K562 (cell line): Measurements from ENCODE around the gene LIPM. TPM values are rescaled to one million over a fixed set of nuclear protein-coding genes. Genes with fewer than 3 reads are reported as not detected.

Source experiments
- ATAC-seq: fragments of 200-7000 bp; cut with Tn5 transposase; 3 replicates; pipeline ENCODE4 v1.9.1; 2020; ENCODE audit warnings: moderate library complexity
- BruUV-seq: library from RNA; stranded (reverse); fragments of 400-500 nt; replicated peaks from 2 replicates; lab custom pipeline; 2021; lab: Mats Ljungman, UMichigan
- CTCF ChIA-PET: fragments of 300-600 bp; formaldehyde crosslinking; extraction: SDS; loops from one replicate; lab custom pipeline; 2021; ENCODE audit warnings: low intra/inter-chr PET ratio; lab: Yijun Ruan, JAX
- POLR2A ChIA-PET: fragments of 300-600, 350-650 bp; sonication (Branson Sonifier 250); formaldehyde crosslinking; extraction: SDS; loops from one replicate; lab custom pipeline; 2021; ENCODE audit warnings: antibody characterized with exemption, inconsistent platforms; lab: Yijun Ruan, JAX
- DNase-seq, 4 experiments: peaks; one replicate each; pipeline versions ENCODE4 v3.0.0 to v3.0.0-alpha.2; 2011 to 2018; ENCODE audit warnings: low spot score in 3 of 4, mixed read lengths in 3 of 4; ENCODE audit errors: extremely low read depth in 1 of 4
- FAIRE-seq: peaks from 2 replicates; lab custom pipeline; 2011; peaks lifted over from hg19 to GRCh38; lab: Jason Lieb, UNC
- H2AFZ ChIP-seq: 2 replicates; pipeline ENCODE4 v1.6.0; 2011; ENCODE audit warnings: low read depth, low read length, control low read depth, inconsistent platforms
- H3K27ac ChIP-seq: fragments of 200-600 bp; 3 replicates; pipeline ENCODE4 v1.8.0; 2011; ENCODE audit warnings: low read depth, mild to moderate bottlenecking, control low read depth, inconsistent platforms, low read length, moderate library complexity, mixed read lengths; ENCODE audit errors: extremely low read depth
- H3K27me3 ChIP-seq, 2 experiments: fragments of 300-600 bp in 1 of 2; 2 replicates in 1 of 2; 3 replicates in 1 of 2; pipeline versions ENCODE4 v1.6.0 to v1.8.0; 2011; ENCODE audit warnings: inconsistent platforms in 2 of 2, low read length in 2 of 2, mild to moderate bottlenecking in 1 of 2, mixed read lengths in 1 of 2, moderate library complexity in 1 of 2; ENCODE audit not compliant: control insufficient read depth in 2 of 2, insufficient read depth in 2 of 2
- H3K36me3 ChIP-seq: fragments of 300-600 bp; 3 replicates; pipeline ENCODE4 v1.8.0; 2011; ENCODE audit warnings: mild to moderate bottlenecking, low read length, inconsistent platforms; ENCODE audit not compliant: control insufficient read depth, insufficient read depth
- H3K4me1 ChIP-seq, 2 experiments: fragments of 200-600 bp in 1 of 2; replicated peaks in 1 of 2; 2 replicates in 1 of 2; 3 replicates in 1 of 2; pipeline versions ENCODE4 v1.5.1 to v1.8.0; 2011; ENCODE audit warnings: inconsistent platforms in 2 of 2, low read length in 2 of 2, mild to moderate bottlenecking in 1 of 2, mixed read lengths in 1 of 2, moderate library complexity in 1 of 2; ENCODE audit not compliant: control insufficient read depth in 2 of 2, insufficient read depth in 2 of 2
- H3K4me2 ChIP-seq: 2 replicates; pipeline ENCODE4 v1.6.1; 2011; ENCODE audit warnings: low read length, control low read depth, inconsistent platforms, mixed read lengths; ENCODE audit not compliant: insufficient read depth
- H3K4me3 ChIP-seq: fragments of 200-600 bp; sonication (generic), shearing (Covaris generic); 2 replicates; pipeline ENCODE4 v1.5.1; 2016; ENCODE audit warnings: control low read depth, inconsistent platforms
- H3K79me2 ChIP-seq: fragments of 200-600 bp; 3 replicates; pipeline ENCODE4 v1.8.0; 2011; ENCODE audit warnings: low read length, inconsistent platforms; ENCODE audit not compliant: control insufficient read depth, insufficient read depth
- H3K9ac ChIP-seq, 2 experiments: 2 replicates each; pipeline versions ENCODE4 v1.6.0 to v1.6.1; 2011; ENCODE audit warnings: low read depth in 2 of 2, low read length in 2 of 2, control low read depth in 1 of 2, inconsistent platforms in 1 of 2, mild to moderate bottlenecking in 1 of 2, mixed read lengths in 1 of 2; ENCODE audit not compliant: insufficient read depth in 1 of 2
- H3K9me1 ChIP-seq: one replicate; pipeline ENCODE4 v1.6.0; 2011; ENCODE audit warnings: inconsistent platforms, mild to moderate bottlenecking, low read length, moderate library complexity; ENCODE audit not compliant: control insufficient read depth, insufficient read depth
- H3K9me3 ChIP-seq: replicated peaks from 2 replicates; pipeline ENCODE4 v1.5.1; 2011; ENCODE audit warnings: low read depth, low read length, inconsistent platforms; ENCODE audit not compliant: control insufficient read depth, insufficient read depth
- H4K20me1 ChIP-seq: replicated peaks from 2 replicates; pipeline ENCODE4 v1.6.1; 2011; ENCODE audit warnings: low read length, inconsistent platforms, mixed read lengths; ENCODE audit not compliant: control insufficient read depth, insufficient read depth
- ARID2 ChIP-seq: fragments of 450-650 bp; IDR thresholded peaks from 2 replicates; pipeline ENCODE4 v1.6.1; 2017; ENCODE audit warnings: antibody characterized with exemption, mild to moderate bottlenecking
- ATF1 ChIP-seq, 2 experiments: fragments of 450-650 bp in 1 of 2; IDR thresholded peaks; 2 replicates each; pipeline ENCODE4 v1.6.1; 2016; ENCODE audit warnings: missing compliant biosample characterization in 1 of 2, missing genetic modification characterization in 1 of 2
- BACH1 ChIP-seq: fragments of 200-800 bp; sonication (Bioruptor generic); IDR thresholded peaks from 2 replicates; pipeline ENCODE4 v1.6.1; 2016; ENCODE audit warnings: missing genetic modification characterization, missing compliant biosample characterization
- KHSRP ChIP-seq: fragments of 450-650 bp; IDR thresholded peaks from 2 replicates; pipeline ENCODE4 v1.6.1; 2017
- NRF1 ChIP-seq, 2 experiments: fragments of 450-650 bp; IDR thresholded peaks in 1 of 2; conservative IDR thresholded peaks in 1 of 2; 2 replicates each; pipeline ENCODE4 v1.6.1; 2014; ENCODE audit warnings: mild to moderate bottlenecking in 2 of 2
- PPARD ChIP-seq: fragments of 250-450 bp; sonication (Bioruptor Pico); IDR thresholded peaks from 2 replicates; pipeline ENCODE4 v1.8.0; 2022; ENCODE audit warnings: inconsistent platforms, mild to moderate bottlenecking, moderate library complexity
- RAD21 ChIP-seq, 2 experiments: fragments of 250-450 bp in 1 of 2; fragments of 450-650 bp in 1 of 2; sonication (Bioruptor Pico) in 1 of 2; formaldehyde crosslinking in 1 of 2; IDR thresholded peaks in 1 of 2; conservative IDR thresholded peaks in 1 of 2; 2 replicates each; pipeline versions ENCODE4 v1.4.0 to v1.8.0; 2020 to 2022; ENCODE audit warnings: mild to moderate bottlenecking in 2 of 2, moderate library complexity in 1 of 2
- SMARCA5 ChIP-seq: fragments of 450-650 bp; IDR thresholded peaks from 2 replicates; pipeline ENCODE4 v1.6.1; 2016
- TRIM25 ChIP-seq: fragments of 450-650 bp; IDR thresholded peaks from 2 replicates; pipeline ENCODE4 v1.7.0; 2016; ENCODE audit warnings: borderline replicate concordance
- XRCC3 ChIP-seq: fragments of 450-650 bp; IDR thresholded peaks from 2 replicates; pipeline ENCODE4 v1.6.1; 2017; ENCODE audit warnings: mild to moderate bottlenecking, moderate library complexity
- ZNF76 ChIP-seq: fragments of 250-450 bp; sonication (Bioruptor Pico); IDR thresholded peaks from 2 replicates; pipeline ENCODE4 v1.4.0; 2020; ENCODE audit warnings: mild to moderate bottlenecking, moderate library complexity, borderline replicate concordance
- ZNF780A ChIP-seq: fragments of 250-450 bp; sonication (Bioruptor Pico); IDR thresholded peaks from 2 replicates; pipeline ENCODE4 v1.5.0; 2021; ENCODE audit warnings: mild to moderate bottlenecking
- WGBS: fragments of 100-300 bp; shearing (Covaris generic); methylation state at CpG from one replicate; pipeline ENCODE4 v1.1.6; 2016; ENCODE audit warnings: low coverage, mixed read lengths; ENCODE audit not compliant: insufficient coverage; ENCODE audit errors: missing lambda C conversion rate; 5-methylcytosine and 5-hydroxymethylcytosine counted together
- in situ Hi-C: fragments of 300-500 bp; cut with MboI; formaldehyde crosslinking; loops from 4 replicates; pipeline ENCODE4 v1.15.0; 2018; ENCODE audit warnings: inconsistent platforms, mixed read lengths
- intact Hi-C: fragments of 100-400 bp; cut with micrococcal nuclease; formaldehyde crosslinking; loops from 2 replicates; pipeline ENCODE4 v1.14.2; 2022
- polyA plus RNA-seq, 8 experiments: library from polyadenylated mRNA; depleted of rRNA in 4 of 8; stranded (reverse) in 5 of 8; unstranded in 3 of 8; fragments of >200 nt; fragmentation: Nextera tagmentation in 2 of 8; fragmentation: Illumina TruSeq in 1 of 8; extraction: Ambion mirVana in 2 of 8; extraction: Trizol in 1 of 8; gene quantifications; 2 replicates each; pipeline versions ENCODE4 v1.2.1 to v1.2.3, GENCODE V29; 2011 to 2014; ENCODE audit warnings: inconsistent platforms in 1 of 8, missing spikeins in 1 of 8
- total RNA-seq, 7 experiments: library from RNA; depleted of rRNA in 6 of 7; stranded (reverse); fragments of >200 nt in 6 of 7; fragmentation: Illumina TruSeq in 2 of 7; extraction: Trizol in 2 of 7; gene quantifications; 2 replicates each; pipeline versions ENCODE4 v1.2.1 to v1.2.3, GENCODE V29; 2011 to 2021; ENCODE audit warnings: low replicate concordance in 1 of 7

The LIPM gene
- total and polyA plus RNA-seq, 9 of the 15 experiments (the other 6 are each of a cell fraction or from before 2014, with no cell fraction given), result not detected

GRCh38 chr10:88843171-88843570 is 40.6 kb downstream of the LIPM start (continued):
- TF ChIP-seq ZNF76 (CRISPR knock-in tag) (no peak), NRF1 (conservative IDR thresholded peaks at IDR 0.05 in 1 of 2, IDR thresholded peaks at IDR 0.05 in 1 of 2) (no peak), ARID2 (no peak), ATF1 (CRISPR knock-in tag; IDR thresholded peaks at IDR 0.05) (no peak), ATF1 (tag; IDR thresholded peaks at IDR 0.05) (no peak)
- TF ChIP-seq, all 486 proteins: peak for 0

DNA sequence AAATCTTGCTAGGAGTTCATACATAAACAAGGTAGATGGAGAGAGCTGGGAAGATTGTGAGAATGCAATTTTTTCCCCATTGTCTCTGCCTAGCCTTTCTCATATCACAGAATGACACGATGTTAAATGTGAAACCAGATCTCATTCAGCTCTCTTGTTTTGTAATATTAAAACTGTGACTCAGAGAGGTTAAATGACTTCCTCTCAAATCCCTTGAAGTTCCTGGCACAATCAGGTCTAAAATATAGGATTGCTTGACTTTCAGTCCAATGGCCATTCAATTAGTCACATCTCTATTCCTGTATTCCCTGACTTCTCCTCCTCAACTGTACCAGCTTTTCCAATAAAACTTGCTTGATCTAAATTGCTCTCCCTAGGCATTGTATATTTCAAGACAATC is 46.0 kb downstream of the LIPM start:
- intact Hi-C loops, result no loop called here
- Histone ChIP-seq H3K9me1 (no peaks in the 10 kb centered on the region), H3K9ac (no peak overlapping the region), H3K27ac (no peak overlapping the region), H4K20me1 (no peaks in the 10 kb centered on the region), H3K4me2 (no peak overlapping the region), H3K9me3 (no peaks in the 10 kb centered on the region), H3K4me3 (no peak overlapping the region), H3K79me2 (no peaks in the 10 kb centered on the region), H3K4me1 (no peaks in the 10 kb centered on the region), H3K36me3 (no peaks in the 10 kb centered on the region), H2AFZ (no peak overlapping the region), H3K27me3 (no peaks in the 10 kb centered on the region)
- ATAC-seq (no peak), FAIRE-seq (no peak), DNase-seq (no peak)
- TF ChIP-seq ZNF780A (CRISPR knock-in tag) (no peak), BACH1 (tag) (no peak), RAD21 (CRISPR knock-in tag; conservative IDR thresholded peaks at IDR 0.05 in 1 of 2, IDR thresholded peaks at IDR 0.05 in 1 of 2) (no peak), PPARD (CRISPR knock-in tag) (no peak), XRCC3 (no peak), SMARCA5 (no peak), TRIM25 (no peak), KHSRP (no peak)
- in situ Hi-C loops, result no loop called here
- ChIA-PET CTCF (no interaction called here), POLR2A (no interaction called here)
- BruUV-seq, result no TSS peak
- WGBS, result 0% methylated on average over 1 of the region's 1 CpG
